22Rv1 (cell line): ENCODE measurements around the gene SPAG17.

Experiments used
- CTCF ChIP-seq: fragments of 450-650 bp; IDR thresholded peaks from 2 replicates; pipeline ENCODE4 v1.5.1; 2017; ENCODE audit warnings: mild to moderate bottlenecking
- ZFX ChIP-seq: fragments of 450-650 bp; IDR thresholded peaks from 2 replicates; pipeline ENCODE4 v1.6.1; 2017; ENCODE audit warnings: antibody characterized with exemption, borderline replicate concordance

GRCh38 chr1:117985973-117986372 is 199.1 kb downstream of the SPAG17 start:
- TF ChIP-seq CTCF: no peak
- TF ChIP-seq ZFX: no peak
